Activated T-helper 2 cell treated with anti-CD3 and anti-CD28 coated beads, Interferon-gamma antibody, Interleukin-2, Interleukin-4, amounts not matched to agents 10 μg/mL and 5 μg/mL and 100 μg/mL, durations not matched to agents 14 hours and 24 hours and 36 hours (primary cell): ENCODE data around the gene OR5H1. TPM values are rescaled to one million over a fixed set of nuclear protein-coding genes. Genes with fewer than 3 reads are reported as not detected.
"Not testable (repeated sequence)": the region's sequence is repeated elsewhere in the genome, so short reads cannot be mapped to it uniquely, and the experiment has no call there.

Source experiments
- DNase-seq: peaks from one replicate; pipeline ENCODE4 v3.0.0; 2021; ENCODE audit warnings: low spot score
- H3K27ac Mint-ChIP-seq: one replicate; pipeline ENCODE4 v1.8.0; 2021; ENCODE audit warnings: mixed read lengths
- H3K27me3 Mint-ChIP-seq: one replicate; pipeline ENCODE4 v1.8.0; 2021; ENCODE audit warnings: low read depth, mixed read lengths
- H3K36me3 Mint-ChIP-seq: one replicate; pipeline ENCODE4 v1.8.0; 2021; ENCODE audit warnings: low read depth, mixed read lengths
- H3K4me1 Mint-ChIP-seq: one replicate; pipeline ENCODE4 v1.8.0; 2021; ENCODE audit warnings: low read depth, mixed read lengths
- H3K4me3 Mint-ChIP-seq: one replicate; pipeline ENCODE4 v1.8.0; 2021; ENCODE audit warnings: low read depth, mild to moderate bottlenecking, moderate library complexity, mixed read lengths
- H3K9me3 Mint-ChIP-seq: one replicate; pipeline ENCODE4 v1.8.0; 2021; ENCODE audit warnings: mixed read lengths
- intact Hi-C: fragments of 100-400 bp; cut with micrococcal nuclease; formaldehyde crosslinking; loops from one replicate; pipeline ENCODE4 v1.15.1; 2023
- total RNA-seq: library from RNA; stranded (reverse); gene quantifications from 2 replicates; pipeline ENCODE4 v1.2.3, GENCODE V29; 2022

The OR5H1 gene
- total RNA-seq, 1 donor from 2014 or later, result not detected

- Mint-ChIP-seq H3K4me1 (no peaks in the 10 kb centered on the region), H3K4me3 (no peak overlapping the region), H3K9me3 (no peaks in the 10 kb centered on the region), H3K27me3 (no peaks in the 10 kb centered on the region), H3K27ac (no peak overlapping the region), H3K36me3 (no peaks in the 10 kb centered on the region)
- intact Hi-C loops, result no loop called here
- DNase-seq, result no peak
Measured at GRCh38 chr3:98148751-98149150, 18.2 kb downstream of the OR5H1 start.

- H3K4me3 Mint-ChIP-seq, H3K4me1 Mint-ChIP-seq, DNase-seq, H3K9me3 Mint-ChIP-seq, intact Hi-C loops, H3K27me3 Mint-ChIP-seq, H3K27ac Mint-ChIP-seq, H3K36me3 Mint-ChIP-seq: not testable (repeated sequence)
Measured at GRCh38 chr3:98149456-98149855, 18.9 kb downstream of the OR5H1 start.

- Mint-ChIP-seq H3K36me3 (no peaks in the 10 kb centered on the region), H3K4me3 (no peak overlapping the region), H3K27ac (no peak overlapping the region), H3K27me3 (no peaks in the 10 kb centered on the region), H3K4me1 (no peaks in the 10 kb centered on the region), H3K9me3 (no peaks in the 10 kb centered on the region)
- no peak for DNase-seq
- intact Hi-C loops, result no loop called here
Measured at GRCh38 chr3:98151241-98151640, 20.7 kb downstream of the OR5H1 start.

- intact Hi-C loops, result no loop called here
- Mint-ChIP-seq H3K36me3 (no peaks in the 10 kb centered on the region), H3K27me3 (no peaks in the 10 kb centered on the region), H3K4me1 (no peaks in the 10 kb centered on the region), H3K9me3 (no peaks in the 10 kb centered on the region), H3K27ac (no peak within 1 kb of the TSS), H3K4me3 (no peak within 1 kb of the TSS)
- no peak for DNase-seq
Measured at GRCh38 chr3:98166396-98166795, 35.9 kb downstream of the OR5H1 start, which contains the start of gene OR5H15. OR5H15 (plus strand) TSS chr3:98166696; CDS start chr3:98168700, 2,004 bp downstream.

GRCh38 chr3:98171071-98171470 is 40.5 kb downstream of the OR5H1 start:
- Mint-ChIP-seq H3K36me3 (no peaks in the 10 kb centered on the region), H3K27ac (no peak overlapping the region), H3K4me1 (no peaks in the 10 kb centered on the region), H3K27me3 (no peaks in the 10 kb centered on the region), H3K4me3 (no peak overlapping the region), H3K9me3 (no peaks in the 10 kb centered on the region)
- DNase-seq, result no peak
- intact Hi-C loops, result no loop called here

GRCh38 chr3:98172621-98173020 is 42.1 kb downstream of the OR5H1 start:
- intact Hi-C loops, result no loop called here
- H3K27me3 Mint-ChIP-seq, result no peaks in the 10 kb centered on the region
- H3K36me3 Mint-ChIP-seq, result no peaks in the 10 kb centered on the region
- H3K4me3 Mint-ChIP-seq, result no peak overlapping the region
- H3K27ac Mint-ChIP-seq, result no peak overlapping the region
- no peak for DNase-seq
- H3K4me1 Mint-ChIP-seq, result no peaks in the 10 kb centered on the region
- H3K9me3 Mint-ChIP-seq, result no peaks in the 10 kb centered on the region

- Mint-ChIP-seq H3K27me3 (no peaks in the 10 kb centered on the region), H3K27ac (no peak overlapping the region), H3K4me3 (no peak overlapping the region), H3K36me3 (no peaks in the 10 kb centered on the region), H3K4me1 (no peaks in the 10 kb centered on the region), H3K9me3 (no peaks in the 10 kb centered on the region)
- intact Hi-C loops, result loop anchor here (10.0 kb wide), 1 partner anchor 414 kb away; the partner anchor contains the start of gene CPOX
- no peak for DNase-seq
Measured at GRCh38 chr3:98180319-98180890, 49.9 kb downstream of the OR5H1 start.

- H3K4me3 Mint-ChIP-seq, result no peak overlapping the region
- DNase-seq, result no peak
- H3K4me1 Mint-ChIP-seq, result no peaks in the 10 kb centered on the region
- H3K36me3 Mint-ChIP-seq, result no peaks in the 10 kb centered on the region
- H3K27ac Mint-ChIP-seq, result no peak overlapping the region
- intact Hi-C loops, result loop anchor here (10.0 kb wide), 1 partner anchor 413 kb away; the partner anchor contains the start of gene CPOX
- no peaks in the 10 kb centered on the region for H3K27me3 Mint-ChIP-seq
- H3K9me3 Mint-ChIP-seq, result no peaks in the 10 kb centered on the region
Measured at GRCh38 chr3:98182196-98182595, 51.7 kb downstream of the OR5H1 start.

- peaks cover 3% of the 10 kb centered on the region for H3K27me3 Mint-ChIP-seq
- H3K36me3 Mint-ChIP-seq, result no peaks in the 10 kb centered on the region
- intact Hi-C loops, result loop anchor here (5.0 to 10.0 kb wide), 3 partner anchors 142 to 410 kb away; partner anchors contain the start of genes CPOX and GABRR3
- no peaks in the 10 kb centered on the region for H3K9me3 Mint-ChIP-seq
- H3K4me1 Mint-ChIP-seq, result peaks cover 4% of the 10 kb centered on the region
- H3K27ac Mint-ChIP-seq, result no peak overlapping the region
- no peak for DNase-seq
- no peak overlapping the region for H3K4me3 Mint-ChIP-seq
Measured at GRCh38 chr3:98185180-98185579, 54.7 kb downstream of the OR5H1 start.

Other genes starting within 250 kb of the OR5H1 start
- 59.9 and 63.2 TPM in 2 replicates for gene RIOX2, start 158.3 kb upstream of the OR5H1 start, total RNA-seq
- gene GABRR3, start 95.4 kb upstream of the OR5H1 start, total RNA-seq, result not detected in 2 replicates
- gene OR5AC2, start 43.5 kb upstream of the OR5H1 start, total RNA-seq, result not detected in 2 replicates
- 0.02 TPM in 1 of 2 replicates, not detected in the other for gene OR5H14, start 16.8 kb downstream of the OR5H1 start, total RNA-seq
- gene OR5H15, start 36.0 kb downstream of the OR5H1 start, total RNA-seq, result not detected in 2 replicates
- not detected in 2 replicates for gene OR5H6, start 133.5 kb downstream of the OR5H1 start, total RNA-seq
- gene OR5H2, start 151.8 kb downstream of the OR5H1 start, total RNA-seq, result not detected in 2 replicates
- not detected in 2 replicates for gene OR5K4, start 223.1 kb downstream of the OR5H1 start, total RNA-seq